ENCODE data around the gene NEDD9. TPM values are rescaled to one million over a fixed set of nuclear protein-coding genes. Genes with fewer than 3 reads are reported as not detected.

Gene NEDD9
- total and polyA plus RNA-seq, 2 of the 13 experiments (the other 11 are each of a cell fraction or from before 2014, with no cell fraction given): 27.1 to 389 TPM

- TF ChIP-seq, protein P1, sequence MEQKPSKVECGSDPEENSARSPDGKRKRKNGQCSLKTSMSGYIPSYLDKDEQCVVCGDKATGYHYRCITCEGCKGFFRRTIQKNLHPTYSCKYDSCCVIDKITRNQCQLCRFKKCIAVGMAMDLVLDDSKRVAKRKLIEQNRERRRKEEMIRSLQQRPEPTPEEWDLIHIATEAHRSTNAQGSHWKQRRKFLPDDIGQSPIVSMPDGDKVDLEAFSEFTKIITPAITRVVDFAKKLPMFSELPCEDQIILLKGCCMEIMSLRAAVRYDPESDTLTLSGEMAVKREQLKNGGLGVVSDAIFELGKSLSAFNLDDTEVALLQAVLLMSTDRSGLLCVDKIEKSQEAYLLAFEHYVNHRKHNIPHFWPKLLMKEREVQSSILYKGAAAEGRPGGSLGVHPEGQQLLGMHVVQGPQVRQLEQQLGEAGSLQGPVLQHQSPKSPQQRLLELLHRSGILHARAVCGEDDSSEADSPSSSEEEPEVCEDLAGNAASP (CRISPR knock-in tag; IDR thresholded peaks at IDR 0.05; ENCODE audit: borderline replicate concordance): no peak
- TF ChIP-seq ZNF451 (CRISPR knock-in tag; IDR thresholded peaks at IDR 0.05) (no peak), POLR2AphosphoS5 (IDR thresholded peaks at IDR 0.05; ENCODE audit: low read depth, low read length) (peak; percentile 42; the same call in 1 of the 2 replicates), NCOA2 (CRISPR knock-in tag; IDR thresholded peaks at IDR 0.05) (no peak), CREM (IDR thresholded peaks at IDR 0.05) (no peak), CREM (CRISPR knock-in tag; IDR thresholded peaks at IDR 0.05) (no peak), ZNF773 (CRISPR knock-in tag; IDR thresholded peaks at IDR 0.05; ENCODE audit: borderline replicate concordance) (no peak), ZNF614 (CRISPR knock-in tag; IDR thresholded peaks at IDR 0.05; ENCODE audit: borderline replicate concordance) (no peak), ZNF280B (CRISPR knock-in tag; IDR thresholded peaks at IDR 0.05; ENCODE audit: borderline replicate concordance) (no peak), ARID2 (CRISPR knock-in tag; IDR thresholded peaks at IDR 0.05; ENCODE audit: borderline replicate concordance) (no peak), HIVEP1 (CRISPR knock-in tag; IDR thresholded peaks at IDR 0.05) (no peak), GFI1 (CRISPR knock-in tag; IDR thresholded peaks at IDR 0.05; ENCODE audit: borderline replicate concordance) (no peak), PAF1 (CRISPR knock-in tag; IDR thresholded peaks at IDR 0.05) (0 out of 2 replicates have a peak, but pooled peaks have one; percentile 26), MAFF (IDR thresholded peaks at IDR 0.05; ENCODE audit: low read depth, low read length) (no peak), SYNCRIP (IDR thresholded peaks at IDR 0.05; ENCODE audit: insufficient read depth, low read depth, low read length) (no peak), THYN1 (CRISPR knock-in tag; IDR thresholded peaks at IDR 0.05; ENCODE audit: borderline replicate concordance, low read depth) (no peak), ZNF143 (CRISPR knock-in tag; IDR thresholded peaks at IDR 0.05) (no peak), MTF2 (CRISPR knock-in tag; IDR thresholded peaks at IDR 0.05; ENCODE audit: borderline replicate concordance) (no peak), STAG1 (CRISPR knock-in tag; IDR thresholded peaks at IDR 0.05) (no peak), ZNF124 (CRISPR knock-in tag; IDR thresholded peaks at IDR 0.05) (no peak), IKZF1 (IDR thresholded peaks at IDR 0.05) (no peak), ZNF24 (IDR thresholded peaks at IDR 0.05) (no peak), RCOR2 (CRISPR knock-in tag; IDR thresholded peaks at IDR 0.05) (no peak), ZNF329 (CRISPR knock-in tag; IDR thresholded peaks at IDR 0.05; ENCODE audit: low read depth) (no peak), JUN (CRISPR knock-in tag; IDR thresholded peaks at IDR 0.05) (no peak)
- TF ChIP-seq, protein P2, sequence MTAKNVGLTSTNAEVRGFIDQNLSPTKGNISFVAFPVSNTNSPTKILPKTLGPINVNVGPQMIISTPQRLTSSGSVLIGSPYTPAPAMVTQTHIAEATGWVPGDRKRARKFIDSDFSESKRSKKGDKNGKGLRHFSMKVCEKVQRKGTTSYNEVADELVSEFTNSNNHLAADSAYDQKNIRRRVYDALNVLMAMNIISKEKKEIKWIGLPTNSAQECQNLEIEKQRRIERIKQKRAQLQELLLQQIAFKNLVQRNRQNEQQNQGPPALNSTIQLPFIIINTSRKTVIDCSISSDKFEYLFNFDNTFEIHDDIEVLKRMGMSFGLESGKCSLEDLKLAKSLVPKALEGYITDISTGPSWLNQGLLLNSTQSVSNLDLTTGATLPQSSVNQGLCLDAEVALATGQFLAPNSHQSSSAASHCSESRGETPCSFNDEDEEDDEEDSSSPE (CRISPR knock-in tag; IDR thresholded peaks at IDR 0.05): no peak
- TF ChIP-seq, protein P3, sequence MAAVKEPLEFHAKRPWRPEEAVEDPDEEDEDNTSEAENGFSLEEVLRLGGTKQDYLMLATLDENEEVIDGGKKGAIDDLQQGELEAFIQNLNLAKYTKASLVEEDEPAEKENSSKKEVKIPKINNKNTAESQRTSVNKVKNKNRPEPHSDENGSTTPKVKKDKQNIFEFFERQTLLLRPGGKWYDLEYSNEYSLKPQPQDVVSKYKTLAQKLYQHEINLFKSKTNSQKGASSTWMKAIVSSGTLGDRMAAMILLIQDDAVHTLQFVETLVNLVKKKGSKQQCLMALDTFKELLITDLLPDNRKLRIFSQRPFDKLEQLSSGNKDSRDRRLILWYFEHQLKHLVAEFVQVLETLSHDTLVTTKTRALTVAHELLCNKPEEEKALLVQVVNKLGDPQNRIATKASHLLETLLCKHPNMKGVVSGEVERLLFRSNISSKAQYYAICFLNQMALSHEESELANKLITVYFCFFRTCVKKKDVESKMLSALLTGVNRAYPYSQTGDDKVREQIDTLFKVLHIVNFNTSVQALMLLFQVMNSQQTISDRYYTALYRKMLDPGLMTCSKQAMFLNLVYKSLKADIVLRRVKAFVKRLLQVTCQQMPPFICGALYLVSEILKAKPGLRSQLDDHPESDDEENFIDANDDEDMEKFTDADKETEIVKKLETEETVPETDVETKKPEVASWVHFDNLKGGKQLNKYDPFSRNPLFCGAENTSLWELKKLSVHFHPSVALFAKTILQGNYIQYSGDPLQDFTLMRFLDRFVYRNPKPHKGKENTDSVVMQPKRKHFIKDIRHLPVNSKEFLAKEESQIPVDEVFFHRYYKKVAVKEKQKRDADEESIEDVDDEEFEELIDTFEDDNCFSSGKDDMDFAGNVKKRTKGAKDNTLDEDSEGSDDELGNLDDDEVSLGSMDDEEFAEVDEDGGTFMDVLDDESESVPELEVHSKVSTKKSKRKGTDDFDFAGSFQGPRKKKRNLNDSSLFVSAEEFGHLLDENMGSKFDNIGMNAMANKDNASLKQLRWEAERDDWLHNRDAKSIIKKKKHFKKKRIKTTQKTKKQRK (IDR thresholded peaks at IDR 0.05; ENCODE audit: low read length): no peak
Measured at GRCh38 chr6:11201015-11201414, 31.5 kb downstream of the NEDD9 start (continued).

Data from HepG2 (cell line).